ENCODE results near the gene SRPK1.

The SRPK1 gene

DNA sequence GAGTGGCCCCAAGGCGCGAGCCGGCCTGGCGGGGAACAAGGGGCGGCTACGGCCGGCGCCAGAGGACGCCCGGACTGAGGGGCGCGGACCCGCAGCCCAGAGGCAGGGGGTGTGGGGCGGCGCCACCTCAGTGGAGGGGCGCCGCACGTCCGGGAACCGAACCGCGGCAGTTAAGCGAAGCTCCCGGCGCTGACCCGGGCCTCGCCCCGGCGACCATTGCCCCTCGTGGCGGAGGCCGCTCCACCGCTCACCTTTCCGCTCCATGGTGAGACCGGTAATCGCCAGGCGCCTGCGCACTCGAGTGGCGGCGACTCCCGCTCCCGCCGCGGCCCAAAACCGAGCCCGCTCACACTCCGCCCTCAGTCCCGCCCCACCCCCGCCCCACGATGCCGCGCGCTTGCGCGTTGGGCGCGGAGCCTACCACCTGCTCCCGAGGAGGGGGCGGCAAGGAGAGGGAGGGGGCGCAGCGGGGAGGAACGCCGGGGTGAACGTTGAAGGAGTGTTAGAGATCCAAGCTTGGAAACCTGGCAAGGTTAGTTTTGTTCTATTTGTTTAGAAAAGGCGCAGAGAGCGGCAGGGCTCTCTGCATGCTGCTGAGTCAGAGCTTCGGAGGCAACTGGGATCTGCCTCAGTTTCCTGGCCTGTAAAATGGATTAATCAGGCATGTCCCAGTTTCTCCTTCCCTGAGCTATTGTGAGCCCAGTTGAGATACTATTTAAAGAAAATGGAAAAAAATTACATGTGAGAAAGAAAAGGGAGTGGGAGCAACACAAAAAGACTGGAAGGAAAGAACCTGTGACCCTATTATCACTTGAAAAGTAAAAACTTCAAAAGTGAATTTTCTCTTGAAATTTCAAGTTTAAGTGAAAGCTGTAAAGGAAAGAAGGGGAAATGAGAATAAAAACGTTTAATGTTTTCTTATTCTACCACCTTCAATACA lies at the start of gene SRPK1:
Gene SRPK1, minus strand, starts transcription at position 306 of the 940 bp plus-strand sequence. Its CDS starts 42 bp downstream, at position 264.
- peak; percentile 82 for DNase-seq (ENCODE audit: insufficient read length, low spot score)
- TF ChIP-seq, protein P1, sequence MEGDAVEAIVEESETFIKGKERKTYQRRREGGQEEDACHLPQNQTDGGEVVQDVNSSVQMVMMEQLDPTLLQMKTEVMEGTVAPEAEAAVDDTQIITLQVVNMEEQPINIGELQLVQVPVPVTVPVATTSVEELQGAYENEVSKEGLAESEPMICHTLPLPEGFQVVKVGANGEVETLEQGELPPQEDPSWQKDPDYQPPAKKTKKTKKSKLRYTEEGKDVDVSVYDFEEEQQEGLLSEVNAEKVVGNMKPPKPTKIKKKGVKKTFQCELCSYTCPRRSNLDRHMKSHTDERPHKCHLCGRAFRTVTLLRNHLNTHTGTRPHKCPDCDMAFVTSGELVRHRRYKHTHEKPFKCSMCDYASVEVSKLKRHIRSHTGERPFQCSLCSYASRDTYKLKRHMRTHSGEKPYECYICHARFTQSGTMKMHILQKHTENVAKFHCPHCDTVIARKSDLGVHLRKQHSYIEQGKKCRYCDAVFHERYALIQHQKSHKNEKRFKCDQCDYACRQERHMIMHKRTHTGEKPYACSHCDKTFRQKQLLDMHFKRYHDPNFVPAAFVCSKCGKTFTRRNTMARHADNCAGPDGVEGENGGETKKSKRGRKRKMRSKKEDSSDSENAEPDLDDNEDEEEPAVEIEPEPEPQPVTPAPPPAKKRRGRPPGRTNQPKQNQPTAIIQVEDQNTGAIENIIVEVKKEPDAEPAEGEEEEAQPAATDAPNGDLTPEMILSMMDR (IDR thresholded peaks at IDR 0.05; ENCODE audit: insufficient read depth, missing control alignments), result no peak
- no peak for FAIRE-seq

DNA sequence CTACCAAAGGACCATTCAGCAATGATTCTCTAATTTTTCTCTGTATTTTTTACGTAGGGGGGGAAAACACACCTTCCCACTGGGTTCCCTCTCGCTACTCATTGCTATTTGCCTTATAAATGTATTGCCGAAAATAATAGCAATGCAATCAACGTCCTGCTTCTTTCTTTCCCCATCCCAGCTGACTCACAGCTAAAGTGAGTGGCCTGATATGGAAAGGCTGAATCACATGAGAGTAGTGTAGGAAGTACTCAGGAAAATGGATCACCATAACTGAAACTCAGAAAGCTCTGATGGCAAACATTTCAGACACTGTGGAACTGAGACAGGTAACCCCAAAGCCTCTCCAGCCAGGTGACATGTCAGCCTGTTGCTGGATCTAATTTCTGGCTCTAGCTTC lies 49.3 kb upstream of the SRPK1 start:
- DNase-seq (ENCODE audit: insufficient read length, low spot score), result no peak
- TF ChIP-seq, protein P1 (IDR thresholded peaks at IDR 0.05; ENCODE audit: insufficient read depth, missing control alignments), result no peak
- no peak for FAIRE-seq

DNA sequence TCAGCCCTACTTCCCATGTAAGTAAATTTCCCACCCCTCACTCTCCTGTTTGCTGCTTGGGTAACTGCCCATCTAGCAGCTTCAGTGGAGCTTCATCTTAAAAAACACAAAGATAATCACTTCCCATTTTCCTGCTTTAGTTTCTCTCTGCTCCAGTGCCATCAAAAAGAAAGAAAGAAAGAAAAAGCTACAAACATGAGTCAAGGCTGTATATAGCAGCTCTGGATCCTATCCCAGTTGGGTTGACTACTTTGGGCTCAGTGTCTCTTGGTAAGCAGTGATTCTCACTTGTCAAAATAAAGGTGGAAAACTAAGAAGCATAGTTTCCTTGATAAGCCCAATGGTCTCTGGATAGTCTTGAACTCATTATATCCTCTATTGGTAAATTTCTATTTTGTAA lies 48.7 kb upstream of the SRPK1 start:
- DNase-seq (ENCODE audit: insufficient read length, low spot score), result no peak
- FAIRE-seq, result no peak
- TF ChIP-seq, protein P1 (IDR thresholded peaks at IDR 0.05; ENCODE audit: insufficient read depth, missing control alignments), result no peak

DNA sequence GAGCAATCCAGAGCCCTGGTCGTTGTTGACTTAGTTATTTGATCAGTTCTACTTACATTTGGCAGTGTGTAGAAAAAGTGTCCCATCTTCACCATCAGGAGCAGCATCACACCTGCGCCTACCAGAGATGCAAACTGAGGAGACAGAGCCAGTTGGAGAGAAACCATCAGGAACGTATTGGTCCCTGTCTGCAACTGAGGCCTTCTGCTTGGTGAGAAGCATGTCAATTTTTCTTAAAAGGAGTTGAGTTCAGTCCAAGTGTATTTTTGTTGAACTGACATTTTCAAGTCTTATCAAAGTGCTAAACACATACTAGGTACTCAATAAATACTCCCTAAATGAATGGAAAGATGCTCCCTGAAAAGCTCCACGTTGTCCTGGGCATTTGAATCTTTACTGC lies 47.9 kb upstream of the SRPK1 start:
- FAIRE-seq (no peak), DNase-seq (ENCODE audit: insufficient read length, low spot score) (no peak)
- TF ChIP-seq, protein P1 (IDR thresholded peaks at IDR 0.05; ENCODE audit: insufficient read depth, missing control alignments), result no peak

DNA sequence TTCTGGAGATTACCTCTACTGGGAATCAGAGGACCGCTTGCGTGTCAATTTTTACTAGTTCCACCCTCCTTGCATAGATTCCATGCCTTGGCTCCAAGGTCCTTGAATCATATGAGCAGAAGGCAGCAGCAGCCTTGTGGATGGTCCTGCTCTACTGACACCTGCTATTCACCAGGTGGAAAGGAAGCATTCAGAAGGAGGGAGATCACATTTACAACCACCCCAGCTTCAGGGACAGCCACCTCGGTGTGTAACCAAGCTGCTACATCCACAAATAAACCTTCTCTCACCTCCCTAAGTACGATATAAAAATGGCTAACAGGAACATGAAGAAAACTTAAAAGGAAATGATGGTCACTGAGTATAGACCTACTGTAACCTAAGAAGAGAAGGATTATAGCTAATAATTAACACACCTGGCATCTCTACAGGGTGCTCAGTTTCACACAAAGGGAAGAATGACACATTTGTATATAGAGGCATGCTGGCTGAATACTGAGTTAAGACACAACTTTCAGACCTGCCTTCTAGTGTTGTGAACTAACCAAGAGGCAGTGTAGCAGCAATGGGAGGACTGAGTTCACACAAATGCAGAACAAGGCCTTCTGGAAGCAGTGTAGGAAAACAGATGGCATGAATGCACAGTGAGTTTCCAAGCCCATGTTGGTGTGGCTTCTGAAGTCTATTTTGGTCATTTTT lies 46.3 kb upstream of the SRPK1 start:
- TF ChIP-seq, protein P1 (IDR thresholded peaks at IDR 0.05; ENCODE audit: insufficient read depth, missing control alignments), result no peak
- DNase-seq (ENCODE audit: insufficient read length, low spot score) (no peak), FAIRE-seq (no peak)

DNA sequence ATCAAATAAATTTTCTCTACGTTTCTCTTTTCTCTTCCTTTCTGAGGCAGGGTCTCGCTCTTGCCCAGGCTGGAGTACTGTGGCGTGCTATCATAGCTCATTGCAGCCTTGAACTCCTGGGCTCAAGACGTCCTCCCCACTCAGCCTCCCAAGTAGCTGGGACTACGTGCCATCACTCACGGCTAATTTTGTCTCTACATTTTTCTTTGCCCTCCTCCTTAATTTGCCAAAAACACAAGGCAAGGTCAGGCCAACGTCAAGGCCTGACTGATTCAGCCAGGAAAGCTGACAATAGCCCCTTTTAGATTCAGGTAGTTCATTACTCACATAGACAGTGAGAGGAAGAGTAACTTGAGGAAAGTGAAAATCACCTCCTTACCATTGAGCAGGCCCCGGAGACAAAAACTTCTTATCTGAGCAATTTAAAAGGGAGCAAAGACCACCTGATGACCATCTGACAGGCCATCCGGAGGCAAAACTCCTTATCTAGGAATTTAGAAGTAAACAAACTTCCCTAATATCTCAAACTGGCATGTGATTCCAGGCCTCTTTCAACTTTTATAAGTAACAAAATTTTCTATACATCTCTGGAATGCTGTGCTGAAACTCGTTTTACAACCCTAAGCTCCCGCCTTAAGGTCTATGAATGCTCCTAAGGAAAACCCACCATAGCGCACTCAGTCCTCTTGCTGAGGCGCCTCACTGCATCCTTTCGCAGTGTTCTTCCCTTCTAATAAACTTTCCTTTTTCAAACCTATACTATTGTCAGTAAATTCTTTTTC lies 42.1 kb upstream of the SRPK1 start:
- FAIRE-seq (no peak), DNase-seq (ENCODE audit: insufficient read length, low spot score) (no peak)
- TF ChIP-seq, protein P1 (IDR thresholded peaks at IDR 0.05; ENCODE audit: insufficient read depth, missing control alignments), result no peak

Measured in D721Med (cell line).